Pancreas (tissue), 10 donors: ENCODE data around the gene MTSS2. TPM values are rescaled to one million over a fixed set of nuclear protein-coding genes. Genes with fewer than 3 reads are reported as not detected.

Experiments
- ATAC-seq, 4 donors: fragments of 200-7000 bp; cut with Tn5 transposase; one replicate each; pipeline versions ENCODE4 v1.8.0 to v1.9.1; 2020; ENCODE audit warnings: mild to moderate bottlenecking in 4 of 4, moderate library complexity in 4 of 4
- DNase-seq, 6 donors: peaks; one replicate each; pipeline ENCODE4 v3.0.0-alpha.2; 2020
- FAIRE-seq: peaks from 2 replicates; lab custom pipeline; 2012; peaks lifted over from hg19 to GRCh38; lab: Jason Lieb, UNC
- H3K27ac ChIP-seq, 4 donors: fragments of 200-600 bp; sonication (generic); 1 replicate in 3 of 4; 2 replicates in 1 of 4; pipeline versions ENCODE4 v1.5.0 to v1.8.0; 2020
- H3K27me3 ChIP-seq, 4 donors: fragments of 200-600 bp; one replicate each; pipeline ENCODE4 v1.8.0; 2021
- H3K36me3 ChIP-seq, 3 donors: fragments of 200-600 bp; sonication (generic) in 1 of 3; one replicate each; pipeline versions ENCODE4 v1.5.0 to v1.8.0; 2020 to 2021
- H3K4me1 ChIP-seq, 3 donors: fragments of 200-600 bp; one replicate each; pipeline ENCODE4 v1.8.0; 2021
- H3K4me3 ChIP-seq, 4 donors: fragments of 200-600 bp; sonication (generic) in 2 of 4; one replicate each; pipeline versions ENCODE4 v1.5.0 to v1.8.0; 2020 to 2021
- H3K9me3 ChIP-seq, 4 donors: fragments of 200-600 bp; one replicate each; pipeline ENCODE4 v1.8.0; 2021
- WGBS, 2 donors: extraction: QIAGEN DNeasy Blood & Tissue Kit; methylation state at CpG; one replicate each; pipeline ENCODE4 v1.1.7; 2013; 5-methylcytosine and 5-hydroxymethylcytosine counted together
- intact Hi-C, 3 donors: fragments of 100-400 bp; cut with DNase I; formaldehyde crosslinking; loops; one replicate each; pipeline versions ENCODE4 v1.11.1 to v1.14.2; 2022
- polyA plus RNA-seq, 2 donors: library from polyadenylated mRNA; stranded (reverse); fragments of 200-250 nt; gene quantifications; one replicate each; pipeline ENCODE4 v1.2.3, GENCODE V29; 2013
- total RNA-seq, 6 donors: library from RNA; stranded (reverse); fragmentation: NEBNext Ultra II Directional in 4 of 6; extraction: Animal tissue kit (Norgen Biotek cat#: 25700) in 4 of 6; gene quantifications; one replicate each; pipeline versions ENCODE4 v1.2.1 to v1.2.4, GENCODE V29; 2021 to 2023
- TF ChIP-seq, protein P1 (sequence below), 4 donors: fragments of 200-600 bp; sonication (generic) in 3 of 4; IDR thresholded peaks; one replicate each; pipeline versions ENCODE4 v1.5.0 to v1.8.0; 2021; ENCODE audit warnings: antibody characterized with exemption in 4 of 4
- donor health status: healthy with polysubstance abuse.
- donor health status: DM: no; HTN: no; CAD: no; lungs with moderate emphysema.
- donor health status: DM: no; HTN: no; CAD: no.
- donor health status: control.
- donor health status: control.
- donor health status: Bipolar disorder and iron deficiency.
- donor health status: DM: yes; HTN: yes; CAD: no.
- donor health status: DM: no; HTN: no; CAD: no.
- donor health status: DM: no; HTN: no; CAD: no.
- donor health status: DM: yes; HTN: yes; CAD: no.

The MTSS2 gene
- total and polyA plus RNA-seq, 8 donors = 5.0 to 39.1 (median 9.8) TPM

DNA sequence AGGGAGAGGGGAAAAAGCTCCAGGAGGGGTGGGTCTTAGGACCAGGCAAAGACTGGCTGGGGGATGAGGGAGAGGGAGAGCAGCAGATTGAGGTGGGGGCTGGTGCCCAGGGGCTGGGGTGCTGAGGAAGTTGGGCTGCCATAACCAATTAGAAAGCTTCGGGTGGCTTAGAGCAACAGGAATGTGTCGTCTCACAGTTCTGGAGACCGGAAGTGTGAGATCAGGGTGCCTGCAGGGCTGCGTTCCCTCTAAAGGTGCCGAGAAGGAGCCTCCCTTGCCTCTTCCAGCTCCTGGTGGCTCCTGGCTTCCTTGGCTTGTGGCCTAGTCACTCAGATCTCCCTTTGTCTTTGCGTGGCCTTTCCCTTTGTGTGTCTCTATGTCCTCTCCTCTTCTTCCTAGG, 37.2 kb downstream of the MTSS2 start:
- WGBS, 2 donors = 86 to 90% methylated on average over 6 of the region's 6 CpGs
- no peaks in the 10 kb centered on the region for H3K36me3 ChIP-seq
- TF ChIP-seq, protein P1, sequence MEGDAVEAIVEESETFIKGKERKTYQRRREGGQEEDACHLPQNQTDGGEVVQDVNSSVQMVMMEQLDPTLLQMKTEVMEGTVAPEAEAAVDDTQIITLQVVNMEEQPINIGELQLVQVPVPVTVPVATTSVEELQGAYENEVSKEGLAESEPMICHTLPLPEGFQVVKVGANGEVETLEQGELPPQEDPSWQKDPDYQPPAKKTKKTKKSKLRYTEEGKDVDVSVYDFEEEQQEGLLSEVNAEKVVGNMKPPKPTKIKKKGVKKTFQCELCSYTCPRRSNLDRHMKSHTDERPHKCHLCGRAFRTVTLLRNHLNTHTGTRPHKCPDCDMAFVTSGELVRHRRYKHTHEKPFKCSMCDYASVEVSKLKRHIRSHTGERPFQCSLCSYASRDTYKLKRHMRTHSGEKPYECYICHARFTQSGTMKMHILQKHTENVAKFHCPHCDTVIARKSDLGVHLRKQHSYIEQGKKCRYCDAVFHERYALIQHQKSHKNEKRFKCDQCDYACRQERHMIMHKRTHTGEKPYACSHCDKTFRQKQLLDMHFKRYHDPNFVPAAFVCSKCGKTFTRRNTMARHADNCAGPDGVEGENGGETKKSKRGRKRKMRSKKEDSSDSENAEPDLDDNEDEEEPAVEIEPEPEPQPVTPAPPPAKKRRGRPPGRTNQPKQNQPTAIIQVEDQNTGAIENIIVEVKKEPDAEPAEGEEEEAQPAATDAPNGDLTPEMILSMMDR (IDR thresholded peaks at IDR 0.05) = no peak
- H3K9me3 ChIP-seq = no peaks in the 10 kb centered on the region
- H3K27ac ChIP-seq = no peak overlapping the region
- no peaks in the 10 kb centered on the region for H3K4me1 ChIP-seq
- no peaks in the 10 kb centered on the region for H3K27me3 ChIP-seq
- no peak for ATAC-seq
- intact Hi-C loops = loop anchor here in 1 of 3 donors (10.0 kb wide), 1 partner anchor 114 kb away; no protein-coding TSS in a partner anchor
- FAIRE-seq = no peak
- H3K4me3 ChIP-seq = no peak overlapping the region
- no peak for DNase-seq

DNA sequence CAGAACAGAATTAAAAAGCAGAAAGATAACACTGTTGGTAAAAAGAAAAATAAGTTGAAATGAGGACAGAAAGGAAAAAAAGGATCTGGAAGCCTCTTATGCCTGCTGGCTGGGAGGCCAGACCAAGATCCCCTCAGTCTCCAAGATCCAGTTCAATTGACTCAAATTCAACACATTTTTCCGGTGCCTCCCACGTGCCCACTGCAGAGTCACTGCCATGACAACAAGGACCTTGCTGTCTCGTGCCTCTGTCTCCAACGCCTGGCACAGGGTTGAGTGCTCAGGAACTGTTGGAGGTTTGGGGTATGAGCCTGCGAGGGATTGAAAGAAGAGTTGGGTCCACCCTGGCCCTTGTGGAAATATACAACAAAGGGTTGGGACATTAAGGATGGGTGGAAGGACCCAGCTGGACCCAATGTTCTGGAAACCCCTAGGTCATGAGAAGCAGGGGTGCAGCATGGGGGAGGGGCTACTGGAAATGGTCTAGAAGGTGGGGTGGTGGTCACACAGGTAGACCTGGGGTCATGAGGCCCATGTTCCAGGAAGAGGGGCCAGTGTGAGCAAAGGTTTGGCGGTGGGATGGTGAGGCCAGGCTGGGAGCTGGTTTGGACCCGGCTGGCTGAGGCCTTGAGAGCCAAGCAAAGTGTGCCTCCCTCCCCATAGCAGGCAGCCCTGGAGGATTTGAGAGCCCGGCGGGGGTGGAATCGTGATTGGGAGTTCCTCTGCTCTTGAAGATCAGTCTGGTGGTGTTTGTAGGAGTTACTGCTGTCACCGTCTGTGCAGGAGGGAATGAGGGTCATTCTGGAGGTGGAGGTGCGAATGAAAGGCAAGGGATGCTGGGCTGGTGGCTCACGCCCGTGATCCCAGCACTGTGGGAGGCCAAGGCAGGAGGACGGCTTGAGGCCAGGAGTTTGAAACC, 38.2 kb downstream of the MTSS2 start:
- no peaks in the 10 kb centered on the region for H3K36me3 ChIP-seq
- WGBS, 2 donors = 74 to 83% methylated on average over 15 of the region's 15 CpGs
- FAIRE-seq (no peak), DNase-seq (no peak), ATAC-seq (no peak)
- TF ChIP-seq, protein P1 (IDR thresholded peaks at IDR 0.05) = no peak
- H3K27ac ChIP-seq = no peak overlapping the region
- no peaks in the 10 kb centered on the region for H3K9me3 ChIP-seq
- H3K4me1 ChIP-seq = no peaks in the 10 kb centered on the region
- H3K27me3 ChIP-seq = no peaks in the 10 kb centered on the region
- H3K4me3 ChIP-seq = no peak overlapping the region
- intact Hi-C loops = loop anchor here in 1 of 3 donors (10.0 kb wide), 1 partner anchor 113 kb away; no protein-coding TSS in a partner anchor

DNA sequence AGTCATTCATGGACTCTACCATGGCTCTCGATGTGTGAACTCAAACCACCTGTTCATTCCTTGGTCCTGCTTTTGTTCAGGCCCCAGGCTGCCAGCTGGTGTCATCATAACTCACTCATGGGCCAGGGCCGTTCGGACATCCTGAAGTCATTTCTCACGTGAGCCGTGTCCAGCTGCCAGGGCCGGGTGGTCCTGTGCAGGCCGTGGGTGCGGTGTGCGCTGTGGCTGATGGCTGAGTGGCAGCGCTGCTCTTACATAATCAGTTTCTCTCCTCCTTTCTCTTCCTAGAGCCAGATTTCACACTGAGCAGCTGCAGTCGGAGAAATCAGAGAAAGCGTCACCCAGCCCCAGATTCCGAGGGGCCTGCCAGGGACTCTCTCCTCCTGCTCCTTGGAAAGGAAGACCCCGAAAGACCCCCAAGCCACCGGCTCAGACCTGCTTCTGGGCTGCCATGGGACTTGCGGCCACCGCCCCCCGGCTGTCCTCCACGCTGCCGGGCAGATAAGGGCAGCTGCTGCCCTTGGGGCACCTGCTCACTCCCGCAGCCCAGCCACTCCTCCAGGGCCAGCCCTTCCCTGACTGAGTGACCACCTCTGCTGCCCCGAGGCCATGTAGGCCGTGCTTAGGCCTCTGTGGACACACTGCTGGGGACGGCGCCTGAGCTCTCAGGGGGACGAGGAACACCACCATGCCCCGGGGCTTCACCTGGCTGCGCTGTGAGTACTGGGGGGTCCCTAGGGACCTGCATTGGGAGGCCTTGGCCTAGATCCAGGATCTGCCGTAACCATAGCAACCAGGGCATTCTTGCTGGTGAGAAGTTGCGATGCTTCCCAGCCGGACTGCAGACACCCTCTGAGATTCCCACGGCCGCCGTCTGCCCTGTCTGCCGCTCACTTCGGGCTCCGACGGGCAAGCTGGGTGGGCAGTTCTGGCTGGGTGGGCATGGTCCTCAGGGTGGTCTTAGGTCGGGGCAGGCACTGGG, 39.3 kb downstream of the MTSS2 start, which contains the start of gene IL34:
Gene IL34, plus strand, starts transcription at position 300 of the 982 bp plus-strand sequence. Its CDS starts 389 bp downstream, at position 689.
- no peaks in the 10 kb centered on the region for H3K9me3 ChIP-seq

More for the DNA sequence above, 39.3 kb downstream of the MTSS2 start, which contains the start of gene IL34:
- Histone ChIP-seq H3K4me1 (no peaks in the 10 kb centered on the region), H3K27me3 (no peaks in the 10 kb centered on the region), H3K4me3 (no peak within 1 kb of the TSS), H3K27ac (no peak within 1 kb of the TSS), H3K36me3 (no peaks in the 10 kb centered on the region)
- WGBS, 2 donors = 56 to 60% methylated on average over 37 to 39 of the region's 39 CpGs
- ATAC-seq = peak; percentile 44 to 67 (median 50)
- DNase-seq = peak in 3 of 6 donors; percentile 25 to 69 (median 58)
- no peak for FAIRE-seq
- TF ChIP-seq, protein P1 (IDR thresholded peaks at IDR 0.05) = no peak
- intact Hi-C loops = loop anchor here in 1 of 3 donors (10.0 kb wide), 1 partner anchor 112 kb away; no protein-coding TSS in a partner anchor
